Muscle of arm (tissue), 12 donors: ENCODE measurements around the gene PRKAG2. TPM values are rescaled to one million over a fixed set of nuclear protein-coding genes. Genes with fewer than 3 reads are reported as not detected.
"Not testable (repeated sequence)": the region's sequence is repeated elsewhere in the genome, so short reads cannot be mapped to it uniquely, and the experiment has no call there.

ENCODE experiments used
- DNase-seq: peaks from one replicate; pipeline ENCODE4 v3.0.0-alpha.2; 2013
- polyA plus RNA-seq, 12 donors: library from polyadenylated mRNA; unstranded; fragments of 120-200 nt; gene quantifications; one replicate each; pipeline ENCODE4 v1.2.1, GENCODE V29; 2013; ENCODE audit not compliant: insufficient read length in 12 of 12

The PRKAG2 gene
- polyA plus RNA-seq, 12 donors, result 9.8 to 21.3 (median 14.0) TPM; not detected in 1

DNA sequence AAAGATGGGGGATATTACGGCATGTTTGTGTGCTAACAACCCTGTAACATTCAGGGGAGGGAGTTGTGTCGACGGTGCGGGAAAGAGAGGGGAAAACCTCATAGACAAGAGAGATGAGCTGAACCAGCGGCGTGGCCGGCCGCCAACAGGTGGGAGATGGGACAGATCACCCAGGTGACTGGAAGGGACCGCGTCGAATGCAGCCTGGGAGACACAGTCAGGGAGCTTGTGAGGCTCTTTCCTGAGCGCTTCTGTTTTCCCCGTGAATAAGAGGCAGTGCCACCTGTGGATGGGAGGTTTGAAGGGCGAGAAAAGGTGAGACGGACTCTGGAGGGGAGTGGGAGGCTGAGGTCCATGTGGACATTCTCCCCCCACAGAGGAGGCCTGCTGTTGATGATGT lies 9.9 kb upstream of the PRKAG2 start:
- DNase-seq, result no peak

DNA sequence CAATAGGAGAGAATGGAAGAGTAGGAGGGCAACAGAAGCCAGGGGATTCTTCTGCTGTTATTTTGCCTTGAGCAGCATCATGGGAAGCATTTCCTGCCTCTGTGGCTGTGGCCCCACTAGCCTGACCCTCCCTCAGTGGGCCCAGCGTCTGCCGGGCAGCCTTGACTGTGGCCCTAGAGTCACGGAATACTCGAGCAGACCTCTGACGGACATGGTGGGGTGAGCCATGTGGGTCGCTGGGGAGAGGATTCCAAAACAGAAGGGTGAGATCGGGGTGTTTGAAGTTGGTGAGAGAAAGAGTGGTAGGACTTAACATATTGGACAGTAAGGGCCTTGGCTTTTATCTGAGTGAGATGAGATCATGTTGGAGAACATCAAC lies 8.3 kb upstream of the PRKAG2 start:
- DNase-seq, result no peak

DNA sequence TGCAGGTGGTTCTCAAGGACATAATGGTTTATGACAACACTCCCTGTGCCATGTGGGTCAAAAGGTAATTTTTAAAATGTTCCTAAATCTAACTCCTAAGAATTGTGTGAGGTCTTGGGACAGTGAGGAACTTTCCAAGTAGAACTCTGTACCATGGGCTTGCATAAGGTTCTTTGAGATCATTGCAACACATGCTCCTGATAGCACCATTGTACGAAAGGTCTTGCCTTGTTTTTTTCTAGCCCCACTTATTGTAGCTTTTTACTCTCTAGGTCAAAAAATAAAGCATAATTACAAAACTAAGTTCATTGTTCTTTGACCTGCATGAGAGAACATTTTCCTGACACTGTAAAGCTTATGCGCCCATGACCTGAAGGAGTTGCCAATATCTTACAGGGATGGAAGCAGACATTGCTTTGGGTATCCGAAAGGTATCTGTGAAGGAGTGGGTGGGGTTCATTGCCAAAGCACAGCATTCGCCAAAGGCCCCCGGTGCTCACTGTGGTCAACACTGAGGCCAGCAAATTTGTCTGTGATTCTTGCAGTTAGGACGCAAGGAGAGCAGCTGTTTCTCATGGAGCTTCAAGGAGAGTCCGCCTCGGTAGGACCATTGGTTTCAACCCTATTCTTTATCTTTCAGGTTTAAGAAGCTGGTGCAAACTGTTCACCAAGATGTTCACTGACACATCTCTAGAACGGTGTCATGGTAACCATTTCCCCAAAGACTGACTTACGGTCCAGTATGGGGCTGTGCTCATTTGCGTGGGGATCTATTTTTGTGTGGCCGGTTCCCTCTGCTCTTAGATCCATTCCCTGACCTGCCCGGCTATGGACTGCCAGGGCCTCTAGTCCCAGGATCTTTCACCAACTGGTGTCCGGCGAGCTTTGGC lies 7.6 kb upstream of the PRKAG2 start:
- DNase-seq, result no peak

DNA sequence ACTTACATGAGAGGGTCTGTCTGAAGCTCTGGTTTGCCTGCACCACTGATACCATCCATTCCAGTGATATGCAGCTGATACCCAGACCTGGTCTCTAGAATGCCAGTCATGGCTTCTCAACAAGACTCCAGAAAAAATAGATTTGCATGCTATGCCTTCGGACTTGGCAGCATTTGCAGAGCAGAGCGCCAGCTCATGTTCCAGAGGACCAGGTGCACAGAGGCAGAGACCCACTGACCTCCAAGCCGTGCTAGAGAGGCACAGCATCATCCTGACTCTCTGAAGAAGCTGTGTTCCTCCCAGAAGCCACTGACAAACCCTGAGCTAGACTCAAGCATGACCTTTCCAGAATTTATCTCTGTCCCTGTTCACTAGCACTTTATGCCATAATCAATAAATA lies 6.9 kb upstream of the PRKAG2 start:
- DNase-seq, result no peak

DNA sequence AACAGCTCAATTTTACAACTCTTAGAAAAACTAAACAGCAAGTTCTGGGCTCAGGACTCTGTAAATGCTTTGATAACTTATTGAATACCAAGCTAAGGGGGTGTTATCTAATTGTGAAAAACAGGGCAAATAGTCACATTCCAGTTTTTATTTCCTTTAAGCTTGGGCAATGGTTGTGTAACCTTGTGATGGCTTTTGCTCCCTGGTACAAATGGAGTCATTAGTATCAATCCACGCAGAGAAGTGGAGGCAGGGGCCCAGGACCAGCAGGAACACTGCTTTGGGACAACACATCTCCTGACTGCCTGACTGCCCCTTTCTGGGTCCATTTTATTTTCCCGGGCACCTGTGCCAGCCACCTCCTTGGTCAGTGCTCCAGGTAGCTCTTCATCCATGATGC lies 5.8 kb upstream of the PRKAG2 start:
- no peak for DNase-seq

DNA sequence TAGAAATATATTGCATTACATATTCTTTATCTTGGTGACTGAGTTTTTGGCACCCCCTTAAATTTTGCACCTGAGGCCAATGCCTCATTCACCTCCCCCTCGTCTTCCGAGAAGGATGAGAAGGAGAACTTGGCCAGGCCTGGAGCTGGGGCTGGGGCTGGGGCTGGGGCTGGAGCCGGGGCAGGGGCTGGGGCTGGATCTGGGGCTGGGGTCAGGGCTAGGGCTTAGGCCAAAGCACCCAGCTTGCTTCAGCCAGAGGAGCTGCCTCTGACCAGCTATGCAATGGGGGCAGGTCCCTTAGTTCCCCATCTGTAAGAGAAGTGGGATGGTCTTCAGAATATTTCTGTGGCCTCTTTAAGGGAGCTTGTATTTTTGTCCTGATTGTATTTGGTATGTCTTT lies 3.8 kb upstream of the PRKAG2 start:
- DNase-seq, result no peak

DNA sequence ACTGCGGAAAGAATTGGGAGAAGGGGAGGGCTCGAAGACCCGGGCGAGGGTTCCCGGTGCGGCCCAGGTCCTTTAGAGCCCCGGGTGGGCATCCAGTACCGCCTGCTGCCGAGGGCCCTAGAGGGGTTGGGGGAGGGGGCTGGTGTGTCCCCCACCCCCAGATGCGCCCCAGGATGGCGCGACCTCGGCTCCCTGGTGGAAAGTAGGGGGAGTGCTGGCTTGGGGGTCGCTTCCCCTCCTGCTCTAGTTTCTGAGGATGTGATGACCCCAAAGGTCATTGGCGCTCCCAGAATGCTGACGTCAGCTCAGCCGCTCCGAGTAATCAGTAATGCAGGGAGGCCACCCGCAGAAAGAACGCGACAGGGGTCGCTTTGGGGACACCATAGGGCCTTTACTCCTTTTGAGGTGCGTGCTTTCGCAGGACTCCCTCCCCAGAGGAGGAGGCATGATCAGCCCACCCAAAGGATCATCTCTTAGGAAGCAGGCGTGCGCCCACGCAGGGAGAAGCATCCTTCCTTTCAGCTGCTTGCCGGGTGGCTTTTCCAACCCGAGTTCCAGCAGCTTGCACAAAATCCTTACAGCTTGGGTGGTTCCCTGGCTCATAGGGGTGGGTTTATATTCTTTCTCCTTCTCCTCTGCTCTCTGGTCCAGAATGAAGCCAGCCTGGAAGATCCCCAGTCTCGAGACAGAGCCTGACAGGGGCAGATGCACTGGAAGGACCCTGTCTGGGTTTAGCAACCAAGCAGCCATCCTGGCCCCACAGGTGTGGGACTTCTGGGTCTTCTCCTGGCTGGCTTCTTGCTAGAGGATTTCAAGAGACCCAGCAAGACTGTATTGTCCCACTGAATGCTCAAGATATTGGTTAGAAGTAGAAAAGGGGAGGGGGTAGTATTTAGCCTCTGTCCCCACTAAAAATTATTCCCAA lies 1.3 kb upstream of the PRKAG2 start:
- no peak for DNase-seq

DNA sequence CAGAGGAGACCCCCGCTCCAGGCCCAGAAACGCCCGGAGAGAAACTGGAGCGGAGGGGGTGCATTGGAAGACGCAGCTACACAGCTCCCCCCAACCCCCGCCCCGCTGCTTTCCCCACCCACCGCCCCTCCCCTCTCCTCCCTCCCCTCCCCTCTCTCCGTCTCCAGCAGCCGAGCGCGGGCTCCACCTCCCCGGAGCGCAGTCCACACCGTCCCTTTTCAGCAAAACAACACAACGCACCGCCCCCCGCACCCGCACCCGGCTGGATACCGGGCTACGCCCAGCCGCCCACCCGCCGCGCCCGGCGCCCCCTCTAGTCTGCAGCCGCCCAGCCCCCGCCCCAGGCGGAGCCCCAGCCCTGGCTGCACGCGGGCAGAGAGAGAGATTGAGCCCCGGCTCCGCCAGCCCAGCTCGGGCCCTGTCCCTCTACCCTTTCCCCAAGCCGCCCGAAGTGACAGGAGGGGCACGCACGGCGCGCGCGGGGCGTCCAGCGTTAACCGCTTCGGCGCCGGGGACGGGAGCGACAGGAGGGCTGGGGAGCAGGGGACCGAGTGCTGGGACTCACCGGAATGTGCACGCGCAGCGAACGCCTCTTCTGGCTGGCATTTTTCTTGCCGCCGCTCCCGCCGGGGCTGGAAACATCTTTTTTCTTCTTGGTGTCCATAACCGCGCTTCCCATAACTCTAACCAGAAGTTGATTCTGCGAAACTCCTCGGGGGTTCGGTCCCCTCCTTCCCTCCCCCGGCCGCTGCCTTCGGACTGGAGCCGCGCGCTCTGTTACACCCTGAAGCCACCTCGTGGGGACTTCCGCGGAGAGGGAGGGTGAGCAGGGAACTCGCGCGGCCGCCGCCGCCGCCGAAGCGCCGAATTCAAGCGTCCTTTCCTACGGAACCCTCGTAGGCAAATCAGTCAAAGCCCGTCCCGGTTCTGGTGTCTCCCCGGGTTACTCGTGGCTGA lies 695 bp downstream of the PRKAG2 start:
- peak; percentile 77 for DNase-seq

DNA sequence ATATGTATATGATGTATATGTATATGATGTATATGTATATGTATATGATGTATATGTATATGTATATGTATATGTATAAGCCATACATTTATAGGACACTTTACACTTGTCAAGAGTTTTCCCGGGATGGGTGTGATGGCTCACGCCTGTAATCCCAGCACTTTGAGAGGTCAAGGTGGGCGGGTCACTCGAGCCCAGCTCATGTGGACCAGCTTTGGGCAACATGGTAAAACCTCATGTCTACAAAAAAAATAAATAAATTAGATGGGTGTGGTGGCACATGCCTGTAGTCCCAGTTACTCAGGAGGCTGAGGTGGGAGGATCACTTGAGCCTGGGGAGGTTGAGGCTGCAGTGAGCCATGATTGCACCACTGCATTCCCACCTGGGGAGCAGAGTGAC lies 2.4 kb downstream of the PRKAG2 start:
- not testable (repeated sequence) for DNase-seq

DNA sequence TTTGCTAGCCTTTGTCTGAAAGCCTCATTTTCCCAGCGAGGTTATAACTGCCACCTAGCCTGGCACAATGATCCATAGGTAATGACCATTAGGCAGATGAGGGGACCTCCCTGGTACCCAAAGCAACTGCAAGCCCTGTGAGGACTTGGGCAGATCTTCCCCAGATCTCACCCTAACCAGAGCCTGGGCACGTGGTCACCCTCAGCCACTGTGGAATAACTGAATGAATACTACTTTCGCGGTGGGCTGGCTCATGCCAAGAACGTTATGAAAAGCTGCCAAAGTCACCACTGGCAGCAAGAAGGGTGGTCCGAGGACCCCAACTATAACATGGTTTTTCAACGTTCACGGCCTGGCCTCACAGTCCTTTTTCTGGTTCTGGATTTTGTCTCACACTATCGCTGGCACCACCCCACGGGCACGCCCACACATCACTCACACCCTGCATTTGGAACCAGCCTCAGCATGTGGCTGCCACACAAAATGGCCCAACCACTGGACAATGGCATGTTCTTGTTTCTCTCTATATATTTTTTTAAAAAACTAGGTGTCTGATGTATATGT lies 3.4 kb downstream of the PRKAG2 start:
- DNase-seq, result no peak

DNA sequence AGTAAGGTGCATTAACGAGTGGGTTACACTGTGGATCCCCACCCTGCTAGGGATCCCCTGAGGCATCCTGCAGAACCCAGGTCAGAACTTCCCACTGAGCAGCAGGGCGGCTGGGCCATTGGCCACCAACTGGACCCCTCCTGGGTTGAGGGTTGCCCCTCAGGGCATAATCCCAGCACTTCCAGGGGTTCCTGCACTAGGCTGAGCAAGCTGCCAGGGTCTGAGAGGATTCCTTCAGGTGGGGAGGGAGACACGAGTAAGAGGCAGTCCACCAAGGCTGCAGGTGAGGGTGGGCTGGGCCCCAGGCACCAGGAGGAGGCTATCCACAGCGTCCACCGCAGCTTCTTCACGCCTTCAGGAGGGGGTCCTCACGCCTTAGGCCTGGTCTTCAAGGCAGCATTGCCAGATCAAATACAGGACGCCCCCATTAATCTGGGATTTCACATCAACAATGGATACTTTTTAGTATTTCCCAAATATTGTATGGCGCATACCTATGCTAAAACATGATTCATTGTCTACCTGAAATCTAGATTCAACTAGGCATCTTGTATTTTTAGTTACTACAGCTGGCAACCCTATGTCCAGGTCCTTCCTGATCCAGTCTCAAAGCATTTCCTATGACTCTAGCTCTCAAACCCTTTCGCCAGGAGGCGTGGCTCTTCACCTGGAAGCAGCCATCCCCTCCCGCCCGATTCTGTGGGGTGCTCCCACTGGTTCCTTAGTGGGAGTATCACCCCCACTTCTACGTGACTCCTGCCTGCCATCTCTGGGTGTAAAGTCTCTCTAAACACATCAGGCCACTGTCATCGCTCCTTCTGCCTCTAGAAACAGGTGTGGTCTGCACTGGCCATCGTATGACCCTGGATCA lies 4.1 kb downstream of the PRKAG2 start:
- no peak for DNase-seq

DNA sequence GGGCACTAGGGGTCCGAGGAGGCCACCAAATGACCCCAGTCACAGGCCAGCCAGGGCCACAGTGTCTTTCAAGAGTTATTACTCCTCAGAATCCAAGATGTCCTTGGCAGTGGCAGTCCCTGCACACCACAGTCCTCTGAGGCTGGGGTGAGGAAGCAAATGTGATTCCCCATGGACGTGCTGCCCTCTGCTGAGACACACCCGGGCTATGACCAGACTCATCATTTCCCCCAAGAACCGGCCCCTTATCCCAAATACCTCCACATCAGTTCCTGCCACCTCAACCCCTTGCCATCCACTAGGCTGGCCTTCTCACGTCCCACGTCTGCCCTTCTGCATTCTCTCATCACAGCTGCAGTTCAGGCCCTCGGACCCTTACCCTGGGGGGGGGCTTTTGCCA lies 5.0 kb downstream of the PRKAG2 start:
- DNase-seq, result no peak

DNA sequence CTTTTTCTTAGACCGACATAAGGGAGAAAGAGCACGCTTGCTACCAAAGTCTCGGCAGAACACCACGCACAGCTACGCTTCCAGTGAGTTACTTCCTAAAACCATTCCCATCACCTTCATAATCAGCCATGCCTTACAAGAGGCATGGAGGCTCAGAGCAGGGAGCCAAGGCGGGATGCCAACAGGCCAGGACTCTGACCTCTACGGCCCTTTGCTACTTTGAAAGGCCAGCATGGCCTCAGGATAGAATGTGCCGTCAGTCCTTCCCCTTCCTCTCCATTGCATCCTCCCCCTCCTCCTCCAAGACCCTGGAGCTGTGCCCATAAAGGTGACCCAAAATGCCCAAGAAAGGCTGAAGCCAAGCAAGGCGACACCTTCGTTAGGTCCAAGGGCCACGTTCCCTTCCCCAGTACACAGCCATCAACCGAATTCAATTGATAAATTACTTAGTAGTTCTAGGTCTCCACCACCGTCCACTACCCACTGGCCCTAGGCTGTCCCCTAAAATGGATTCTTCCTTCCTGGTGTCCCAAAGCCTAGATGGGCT lies 5.7 kb downstream of the PRKAG2 start:
- no peak for DNase-seq

DNA sequence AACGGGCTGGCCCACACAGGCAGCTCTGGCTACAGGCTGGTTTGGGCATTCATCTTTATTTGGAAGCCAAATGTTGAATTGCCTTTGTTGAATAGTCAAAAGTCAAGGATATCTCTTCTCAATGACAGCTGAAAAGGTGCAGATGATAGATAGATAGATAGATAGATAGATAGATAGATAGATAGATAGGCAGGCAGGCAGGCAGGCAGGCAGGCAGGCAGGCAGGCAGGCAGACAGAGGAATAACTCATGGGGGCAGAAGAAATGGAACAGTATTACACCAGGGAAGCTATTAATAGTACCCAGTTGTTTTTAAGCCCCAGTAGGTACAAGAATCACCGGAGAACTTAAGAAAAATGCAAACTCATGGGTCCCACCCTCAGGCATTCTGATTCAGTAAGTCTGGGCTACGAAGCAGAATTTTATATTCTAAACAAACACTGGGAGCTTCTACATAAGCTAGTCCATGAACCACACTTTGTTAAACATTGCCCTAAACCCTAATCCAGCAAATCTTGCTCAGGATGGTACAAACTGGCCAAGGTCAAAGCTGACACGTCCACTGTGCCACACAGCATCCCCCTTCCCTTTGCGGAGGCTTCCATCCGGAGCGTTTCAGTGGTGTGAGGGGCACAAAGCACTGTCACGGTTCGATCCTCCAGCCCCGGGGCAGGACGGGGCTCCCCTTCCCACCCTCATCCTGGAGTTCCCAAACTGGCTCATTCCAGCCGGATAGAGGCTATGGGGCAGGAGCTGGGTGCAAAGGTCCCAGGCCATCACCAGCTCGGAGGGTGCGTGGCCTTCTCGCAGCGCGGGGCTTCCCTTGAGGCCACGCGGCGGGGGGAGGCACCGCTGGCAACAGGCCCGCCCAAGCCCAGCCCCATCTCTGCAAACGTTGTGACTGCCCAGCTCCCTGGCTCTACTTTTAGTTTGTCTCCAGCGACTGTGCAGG lies 6.7 kb downstream of the PRKAG2 start:
- no peak for DNase-seq

DNA sequence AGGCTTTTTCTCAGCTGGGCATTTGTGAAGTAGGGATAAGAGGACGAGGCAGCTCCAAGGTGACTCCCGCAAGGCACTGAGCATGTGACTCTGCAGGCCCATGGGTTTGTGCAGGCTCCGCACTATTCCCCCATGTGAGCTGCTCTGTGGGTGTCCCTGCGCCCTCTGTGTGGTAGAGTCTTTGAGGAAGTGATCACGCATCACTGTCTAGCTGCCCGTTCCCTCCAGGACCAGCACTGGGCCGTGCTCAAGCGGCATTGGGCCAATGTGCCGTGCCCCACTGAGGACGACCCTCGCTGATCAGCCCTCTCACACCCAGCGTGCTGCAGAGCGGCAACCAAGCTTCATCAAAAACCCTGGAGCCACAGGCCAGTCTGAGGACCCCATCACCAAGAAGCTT lies 7.5 kb downstream of the PRKAG2 start:
- DNase-seq, result no peak

DNA sequence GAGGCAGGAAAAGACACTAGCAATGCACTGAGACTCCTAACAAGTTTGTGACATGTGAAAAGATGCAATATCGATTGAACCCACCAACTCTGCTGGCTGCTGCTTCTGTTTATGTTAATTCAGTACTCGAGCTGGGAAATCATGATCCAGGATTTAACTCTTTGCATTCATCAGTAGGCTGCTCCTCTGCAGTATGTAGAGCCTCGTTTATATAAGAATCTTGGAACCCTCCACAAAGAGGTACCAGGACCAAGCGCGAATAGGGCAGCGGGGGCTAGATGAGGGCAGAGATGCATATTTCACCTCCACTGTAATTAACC lies 7.8 kb downstream of the PRKAG2 start:
- DNase-seq, result no peak

DNA sequence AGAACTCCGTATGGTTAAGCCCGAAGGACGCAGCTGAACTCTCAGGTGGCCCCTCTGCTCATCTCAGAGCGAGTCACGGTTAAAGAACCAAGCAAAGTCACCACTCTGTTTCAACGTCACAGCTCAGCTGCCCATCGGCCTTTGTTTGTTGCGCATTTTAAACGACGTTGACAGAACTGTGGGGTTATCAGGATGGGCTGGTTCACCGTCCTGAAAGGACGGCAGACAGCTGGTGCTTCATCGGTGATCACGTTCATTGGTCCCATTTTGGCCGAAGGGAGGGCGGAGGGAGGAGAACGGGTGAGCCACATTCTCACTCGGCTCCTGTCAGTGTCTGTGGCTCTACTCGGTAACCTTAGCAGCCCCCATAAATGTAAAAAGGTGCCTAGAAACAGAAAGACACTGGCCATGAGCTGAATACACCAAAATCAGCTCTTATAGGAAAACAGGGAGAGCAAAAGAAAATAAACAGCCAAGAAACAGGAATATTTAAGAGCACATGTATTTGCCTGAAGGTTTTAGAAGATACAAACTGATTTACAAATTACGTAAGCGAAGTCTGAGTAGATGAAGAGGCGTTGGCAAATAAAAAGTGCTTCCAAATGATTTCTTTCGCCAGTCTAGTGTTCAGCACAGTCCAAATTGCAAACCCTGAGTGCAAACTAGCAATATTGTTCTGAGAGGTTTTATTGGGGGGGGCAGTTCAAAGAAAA lies 8.4 kb downstream of the PRKAG2 start:
- no peak for DNase-seq

DNA sequence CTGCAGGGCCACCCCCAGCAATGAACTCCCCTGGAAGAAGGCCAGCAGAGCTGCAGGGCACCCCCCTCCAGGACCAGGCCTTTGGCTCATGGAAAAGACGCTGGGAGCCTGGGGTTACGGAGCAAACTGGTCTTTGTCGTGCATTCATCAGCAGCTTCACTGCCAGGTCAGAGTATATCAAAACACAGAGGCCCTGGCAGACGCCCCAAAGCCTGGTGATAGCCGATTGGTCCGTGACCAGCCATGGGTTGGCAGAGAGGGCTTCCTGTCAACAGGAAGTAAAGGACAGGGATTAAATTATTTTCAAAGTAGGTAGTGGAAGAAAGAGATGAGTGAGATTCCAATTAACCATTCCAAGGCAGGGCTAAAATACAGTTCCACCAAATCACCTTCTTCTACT lies 9.0 kb downstream of the PRKAG2 start:
- no peak for DNase-seq
